Central memory CD8-positive, alpha-beta T cell (primary cell): ENCODE results near the gene TMEM63B.
"Not testable (repeated sequence)": the region's sequence is repeated elsewhere in the genome, so short reads cannot be mapped to it uniquely, and the experiment has no call there.

Experiments used
- ATAC-seq: fragments of 150-1000 bp; cut with Tn5 transposase; replicated peaks from 2 replicates; pipeline ENCODE4 v1.10.0; 2022; ENCODE audit warnings: mild to moderate bottlenecking, moderate FRiP score, moderate number of reproducible peaks; ENCODE audit not compliant: poor library complexity, severe bottlenecking; ENCODE audit errors: extremely low read depth
- DNase-seq, 2 donors: peaks; one replicate each; pipeline ENCODE4 v3.0.0; 2021; ENCODE audit warnings: low spot score in 2 of 2
- H3K27ac Mint-ChIP-seq: one replicate; pipeline ENCODE4 v1.8.0; 2022; ENCODE audit warnings: low read depth, mild to moderate bottlenecking, moderate library complexity, mixed read lengths
- H3K27me3 Mint-ChIP-seq: one replicate; pipeline ENCODE4 v1.8.0; 2022; ENCODE audit warnings: mixed read lengths
- H3K36me3 Mint-ChIP-seq: one replicate; pipeline ENCODE4 v1.8.0; 2022; ENCODE audit warnings: mild to moderate bottlenecking, moderate library complexity, mixed read lengths; ENCODE audit not compliant: insufficient read depth
- H3K4me1 Mint-ChIP-seq: one replicate; pipeline ENCODE4 v1.8.0; 2022; ENCODE audit warnings: mixed read lengths
- H3K4me3 Mint-ChIP-seq: one replicate; pipeline ENCODE4 v1.8.0; 2022; ENCODE audit warnings: mild to moderate bottlenecking, moderate library complexity, mixed read lengths
- H3K9me3 Mint-ChIP-seq: one replicate; pipeline ENCODE4 v1.8.0; 2022; ENCODE audit warnings: mixed read lengths

TMEM63B gene

GRCh38 chr6:44088827-44089590 lies 38.3 kb upstream of the TMEM63B start:
- DNase-seq = no peak
- ATAC-seq = no peak
- Mint-ChIP-seq H3K4me1 (no peaks in the 10 kb centered on the region), H3K4me3 (no peak overlapping the region), H3K27me3 (no peaks in the 10 kb centered on the region), H3K9me3 (no peaks in the 10 kb centered on the region), H3K27ac (no peak overlapping the region), H3K36me3 (peaks cover 4% of the 10 kb centered on the region)

- H3K4me3 Mint-ChIP-seq = no peak overlapping the region
- H3K27me3 Mint-ChIP-seq = no peaks in the 10 kb centered on the region
- no peak for ATAC-seq
- H3K4me1 Mint-ChIP-seq = no peaks in the 10 kb centered on the region
- peaks cover 4% of the 10 kb centered on the region for H3K36me3 Mint-ChIP-seq
- H3K9me3 Mint-ChIP-seq = no peaks in the 10 kb centered on the region
- H3K27ac Mint-ChIP-seq = no peak overlapping the region
- no peak for DNase-seq
Measured at GRCh38 chr6:44090465-44090864, 36.9 kb upstream of the TMEM63B start.

GRCh38 chr6:44091356-44091755 lies 36.0 kb upstream of the TMEM63B start:
- H3K27ac Mint-ChIP-seq, DNase-seq, H3K9me3 Mint-ChIP-seq, H3K4me1 Mint-ChIP-seq, ATAC-seq, H3K27me3 Mint-ChIP-seq, H3K36me3 Mint-ChIP-seq, H3K4me3 Mint-ChIP-seq: not testable (repeated sequence)

GRCh38 chr6:44091981-44092884 lies 35.1 kb upstream of the TMEM63B start:
- H3K9me3 Mint-ChIP-seq = no peaks in the 10 kb centered on the region
- no peak for ATAC-seq
- peaks cover 7% of the 10 kb centered on the region for H3K4me1 Mint-ChIP-seq
- peaks cover 4% of the 10 kb centered on the region for H3K36me3 Mint-ChIP-seq
- H3K4me3 Mint-ChIP-seq = no peak overlapping the region
- no peaks in the 10 kb centered on the region for H3K27me3 Mint-ChIP-seq
- DNase-seq = no peak
- no peak overlapping the region for H3K27ac Mint-ChIP-seq

- Mint-ChIP-seq H3K4me1 (peaks cover 7% of the 10 kb centered on the region), H3K4me3 (no peak overlapping the region), H3K9me3 (no peaks in the 10 kb centered on the region), H3K27ac (no peak overlapping the region), H3K36me3 (peaks cover 4% of the 10 kb centered on the region), H3K27me3 (no peaks in the 10 kb centered on the region)
- ATAC-seq = no peak
- DNase-seq = no peak
Measured at GRCh38 chr6:44093066-44093465, 34.3 kb upstream of the TMEM63B start.

- H3K4me1 Mint-ChIP-seq = peaks cover 7% of the 10 kb centered on the region
- H3K36me3 Mint-ChIP-seq = peaks cover 4% of the 10 kb centered on the region
- H3K27me3 Mint-ChIP-seq = no peaks in the 10 kb centered on the region
- no peak overlapping the region for H3K4me3 Mint-ChIP-seq
- no peak overlapping the region for H3K27ac Mint-ChIP-seq
- H3K9me3 Mint-ChIP-seq = no peaks in the 10 kb centered on the region
- ATAC-seq (no peak), DNase-seq (no peak)
Measured at GRCh38 chr6:44093750-44094402, 33.5 kb upstream of the TMEM63B start.

GRCh38 chr6:44094403-44095242 lies 32.7 kb upstream of the TMEM63B start:
- Mint-ChIP-seq H3K4me3 (no peak overlapping the region), H3K36me3 (peaks cover 4% of the 10 kb centered on the region), H3K27me3 (no peaks in the 10 kb centered on the region), H3K4me1 (peaks cover 7% of the 10 kb centered on the region), H3K9me3 (no peaks in the 10 kb centered on the region), H3K27ac (no peak overlapping the region)
- ATAC-seq = no peak
- DNase-seq = no peak

GRCh38 chr6:44095243-44095623 lies 32.1 kb upstream of the TMEM63B start:
- H3K4me1 Mint-ChIP-seq, H3K27me3 Mint-ChIP-seq, H3K27ac Mint-ChIP-seq, DNase-seq, H3K9me3 Mint-ChIP-seq, H3K36me3 Mint-ChIP-seq, ATAC-seq, H3K4me3 Mint-ChIP-seq: not testable (repeated sequence)

- Mint-ChIP-seq H3K27ac (no peak overlapping the region), H3K4me1 (peaks cover 7% of the 10 kb centered on the region), H3K9me3 (no peaks in the 10 kb centered on the region), H3K4me3 (no peak overlapping the region), H3K36me3 (peaks cover 1% of the 10 kb centered on the region), H3K27me3 (no peaks in the 10 kb centered on the region)
- ATAC-seq (peak; percentile 87), DNase-seq (peak; percentile 58 to 71)
Measured at GRCh38 chr6:44096612-44097011, 30.7 kb upstream of the TMEM63B start.

- DNase-seq = no peak
- Mint-ChIP-seq H3K36me3 (peaks cover 3% of the 10 kb centered on the region), H3K4me1 (peaks cover 19% of the 10 kb centered on the region), H3K4me3 (no peak overlapping the region), H3K9me3 (no peaks in the 10 kb centered on the region), H3K27ac (no peak overlapping the region), H3K27me3 (no peaks in the 10 kb centered on the region)
- no peak for ATAC-seq
Measured at GRCh38 chr6:44097782-44098317, 29.5 kb upstream of the TMEM63B start.

- Mint-ChIP-seq H3K4me1 (peaks cover 22% of the 10 kb centered on the region), H3K27me3 (no peaks in the 10 kb centered on the region), H3K36me3 (peaks cover 5% of the 10 kb centered on the region), H3K9me3 (no peaks in the 10 kb centered on the region), H3K4me3 (no peak overlapping the region), H3K27ac (no peak overlapping the region)
- DNase-seq (no peak), ATAC-seq (no peak)
Measured at GRCh38 chr6:44099192-44099591, 28.2 kb upstream of the TMEM63B start.

- H3K4me1 Mint-ChIP-seq = peaks cover 22% of the 10 kb centered on the region
- ATAC-seq (no peak), DNase-seq (no peak)
- no peaks in the 10 kb centered on the region for H3K27me3 Mint-ChIP-seq
- H3K9me3 Mint-ChIP-seq = no peaks in the 10 kb centered on the region
- H3K27ac Mint-ChIP-seq = no peak overlapping the region
- peaks cover 7% of the 10 kb centered on the region for H3K36me3 Mint-ChIP-seq
- H3K4me3 Mint-ChIP-seq = no peak overlapping the region
Measured at GRCh38 chr6:44100088-44100550, 27.2 kb upstream of the TMEM63B start.
